SK-N-SH (cell line): ENCODE data around the gene SLC39A9. TPM values are rescaled to one million over a fixed set of nuclear protein-coding genes. Genes with fewer than 3 reads are reported as not detected.

ENCODE experiments used
- CTCF ChIA-PET: fragments of 300-600, 350-600 bp; formaldehyde crosslinking; extraction: SDS; loops from one replicate; lab custom pipeline; 2021; lab: Yijun Ruan, JAX
- POLR2A ChIA-PET: fragments of 350-600 bp; sonication (Branson Sonifier 250); formaldehyde crosslinking; extraction: SDS; loops from one replicate; lab custom pipeline; 2020; ENCODE audit warnings: antibody characterized with exemption, inconsistent platforms; lab: Yijun Ruan, JAX
- DNase-seq: peaks from one replicate; pipeline ENCODE4 v3.0.0; 2012
- H2AFZ ChIP-seq: fragments of 200-600 bp; sonication (generic); 2 replicates; pipeline ENCODE4 v1.8.1; 2016; ENCODE audit warnings: antibody characterized with exemption, mild to moderate bottlenecking, low read depth
- H3F3A ChIP-seq: fragments of 200-600 bp; sonication (generic); replicated peaks from 2 replicates; pipeline ENCODE3; 2016; ENCODE audit warnings: antibody characterized with exemption, mild to moderate bottlenecking; ENCODE audit not compliant: insufficient read depth
- H3K27ac ChIP-seq, 2 experiments: fragments of 200-500 bp in 1 of 2; fragments of 200-600 bp in 1 of 2; sonication (Bioruptor generic) in 1 of 2; sonication (generic), shearing (Covaris generic) in 1 of 2; 2 replicates each; pipeline versions ENCODE4 v1.5.1 to v1.6.1; 2014 to 2016; ENCODE audit warnings: low read depth in 2 of 2, inconsistent platforms in 1 of 2, low read length in 1 of 2, mild to moderate bottlenecking in 1 of 2, mixed read lengths in 1 of 2
- H3K27me3 ChIP-seq: fragments of 200-600 bp; sonication (generic), shearing (Covaris generic); 2 replicates; pipeline ENCODE4 v1.6.1; 2016; ENCODE audit warnings: mixed run types; ENCODE audit not compliant: insufficient read depth
- H3K36me3 ChIP-seq, 2 experiments: fragments of 200-500 bp in 1 of 2; fragments of 200-600 bp in 1 of 2; sonication (Bioruptor generic) in 1 of 2; sonication (generic) in 1 of 2; replicated peaks in 1 of 2; 2 replicates each; pipeline versions ENCODE3 to v1.5.1; 2014 to 2016; ENCODE audit warnings: low read length in 1 of 2, mild to moderate bottlenecking in 1 of 2; ENCODE audit not compliant: insufficient read depth in 2 of 2, control insufficient read depth in 1 of 2
- H3K4me1 ChIP-seq, 2 experiments: fragments of 200-500 bp in 1 of 2; fragments of 200-600 bp in 1 of 2; sonication (Bioruptor generic) in 1 of 2; sonication (generic), shearing (Covaris generic) in 1 of 2; 2 replicates each; pipeline versions ENCODE4 v1.5.1 to v1.6.1; 2014 to 2016; ENCODE audit warnings: low read depth in 1 of 2, low read length in 1 of 2, mixed run types in 1 of 2; ENCODE audit not compliant: insufficient read depth in 2 of 2, control insufficient read depth in 1 of 2
- H3K4me2 ChIP-seq: fragments of 200-600 bp; sonication (generic), shearing (Covaris generic); 2 replicates; pipeline ENCODE4 v1.6.1; 2017; ENCODE audit warnings: mixed run types
- H3K4me3 ChIP-seq, 2 experiments: fragments of 200-500 bp in 1 of 2; fragments of 200-600 bp in 1 of 2; sonication (Bioruptor generic) in 1 of 2; sonication (generic), shearing (Covaris generic) in 1 of 2; 2 replicates each; pipeline versions ENCODE4 v1.5.1 to v1.8.1; 2014 to 2016; ENCODE audit warnings: low read depth in 2 of 2, inconsistent platforms in 1 of 2, low read length in 1 of 2, mild to moderate bottlenecking in 1 of 2, mixed read lengths in 1 of 2, moderate library complexity in 1 of 2
- H3K79me2 ChIP-seq: fragments of 200-600 bp; sonication (generic); 2 replicates; pipeline ENCODE4 v1.8.1; 2017; ENCODE audit warnings: mild to moderate bottlenecking; ENCODE audit not compliant: insufficient read depth
- H3K9ac ChIP-seq: fragments of 200-600 bp; sonication (generic); 2 replicates; pipeline ENCODE4 v1.6.1; 2017; ENCODE audit warnings: mixed run types
- H3K9me2 ChIP-seq: fragments of 200-600 bp; sonication (generic); 2 replicates; pipeline ENCODE4 v1.6.1; 2017; ENCODE audit warnings: mixed run types
- H3K9me3 ChIP-seq: fragments of 200-600 bp; sonication (generic); 2 replicates; pipeline ENCODE4 v1.6.1; 2017; ENCODE audit warnings: mixed run types, mild to moderate bottlenecking, moderate library complexity
- H4K20me1 ChIP-seq: fragments of 200-600 bp; sonication (generic); 2 replicates; pipeline ENCODE4 v1.6.1; 2017; ENCODE audit warnings: mild to moderate bottlenecking, mixed run types; ENCODE audit not compliant: insufficient read depth
- CHD2 ChIP-seq: fragments of 150-350 bp; IDR thresholded peaks from 2 replicates; pipeline ENCODE4 v1.6.1; 2018; ENCODE audit warnings: low read length; ENCODE audit not compliant: partially characterized antibody
- FOSL2 ChIP-seq: IDR thresholded peaks from 2 replicates; pipeline ENCODE4 v1.4.0; 2012; ENCODE audit warnings: low read depth, mild to moderate bottlenecking, moderate library complexity, borderline replicate concordance
- FOXJ3 ChIP-seq: sonication (generic); formaldehyde crosslinking; IDR thresholded peaks from 2 replicates; pipeline ENCODE4 v1.5.1; 2020; ENCODE audit warnings: mild to moderate bottlenecking, missing genetic modification reagents
- GABPA ChIP-seq: IDR thresholded peaks from 2 replicates; pipeline ENCODE4 v1.4.0; 2012; ENCODE audit warnings: low read depth, mild to moderate bottlenecking
- GATA2 ChIP-seq: sonication (generic); formaldehyde crosslinking; IDR thresholded peaks from 2 replicates; pipeline ENCODE4 v1.5.0; 2020; ENCODE audit warnings: mild to moderate bottlenecking, missing genetic modification reagents
- MEF2A ChIP-seq: IDR thresholded peaks from 2 replicates; pipeline ENCODE4 v1.4.0; 2012; ENCODE audit warnings: low read depth, borderline replicate concordance
- MXI1 ChIP-seq: IDR thresholded peaks from 2 replicates; pipeline ENCODE4 v1.6.1; 2012; ENCODE audit warnings: mild to moderate bottlenecking, low read depth, low read length, improper control_type of control experiment
- NFIC ChIP-seq: IDR thresholded peaks from 2 replicates; pipeline ENCODE4 v1.4.0; 2012; ENCODE audit warnings: borderline replicate concordance
- POLR2AphosphoS5 ChIP-seq: IDR thresholded peaks from 2 replicates; pipeline ENCODE4 v1.6.1; 2012; ENCODE audit warnings: low read depth, low read length
- RAD21 ChIP-seq: IDR thresholded peaks from 2 replicates; pipeline ENCODE4 v1.6.1; 2012; ENCODE audit warnings: mild to moderate bottlenecking, low read length
- RCOR1 ChIP-seq: fragments of 150-350 bp; IDR thresholded peaks from 2 replicates; pipeline ENCODE4 v1.6.1; 2017; ENCODE audit warnings: antibody characterized with exemption, low read length
- RFX5 ChIP-seq: IDR thresholded peaks from 2 replicates; pipeline ENCODE4 v1.6.1; 2012; ENCODE audit warnings: mild to moderate bottlenecking, improper control_type of control experiment, low read length
- RXRA ChIP-seq: IDR thresholded peaks from 2 replicates; pipeline ENCODE4 v1.4.0; 2012; ENCODE audit warnings: low read depth, mild to moderate bottlenecking, borderline replicate concordance
- SIN3A ChIP-seq: IDR thresholded peaks from 2 replicates; pipeline ENCODE4 v1.6.1; 2012; ENCODE audit warnings: low read depth, mild to moderate bottlenecking, low read length, moderate library complexity, borderline replicate concordance
- SMC3 ChIP-seq: IDR thresholded peaks from 2 replicates; pipeline ENCODE4 v1.6.1; 2012; ENCODE audit warnings: low read depth, low read length, improper control_type of control experiment
- TAF1 ChIP-seq: IDR thresholded peaks from 2 replicates; pipeline ENCODE4 v1.6.1; 2012; ENCODE audit warnings: low read depth, mild to moderate bottlenecking, low read length, moderate library complexity, borderline replicate concordance
- TCF12 ChIP-seq: IDR thresholded peaks from 2 replicates; pipeline ENCODE4 v1.4.0; 2012
- TEAD4 ChIP-seq: IDR thresholded peaks from 2 replicates; pipeline ENCODE4 v1.4.0; 2012; ENCODE audit warnings: mild to moderate bottlenecking, borderline replicate concordance; ENCODE audit not compliant: insufficient read depth
- WGBS: methylation state at CpG from one replicate; pipeline ENCODE4 v1.1.6; 2017; ENCODE audit warnings: low lambda C conversion rate; 5-methylcytosine and 5-hydroxymethylcytosine counted together
- polyA plus RNA-seq, 3 experiments: library from polyadenylated mRNA; depleted of rRNA; stranded (reverse); fragments of >200 nt; gene quantifications; 2 replicates each; pipeline ENCODE4 v1.2.3, GENCODE V29; 2012
- TF ChIP-seq, protein P1 (sequence below): IDR thresholded peaks from 2 replicates; pipeline ENCODE4 v1.4.0; 2012; ENCODE audit warnings: low read depth, borderline replicate concordance
- TF ChIP-seq, protein P2 (sequence below): IDR thresholded peaks from 2 replicates; pipeline ENCODE4 v1.4.0; 2012; ENCODE audit warnings: low read depth, borderline replicate concordance
- TF ChIP-seq, protein P3 (sequence below): fragments of 200-600 bp; sonication (generic); IDR thresholded peaks from 2 replicates; pipeline ENCODE4 v1.6.1; 2017; ENCODE audit warnings: antibody characterized with exemption, mild to moderate bottlenecking, moderate library complexity
- TF ChIP-seq, protein P4 (sequence below): fragments of 150-350 bp; IDR thresholded peaks from 2 replicates; pipeline ENCODE4 v1.6.1; 2017; ENCODE audit warnings: antibody characterized with exemption, low read length, low read depth, borderline replicate concordance

The SLC39A9 gene
- polyA plus RNA-seq, 1 of the 3 experiments (the other 2 are of a cell fraction): 39.8 TPM

DNA sequence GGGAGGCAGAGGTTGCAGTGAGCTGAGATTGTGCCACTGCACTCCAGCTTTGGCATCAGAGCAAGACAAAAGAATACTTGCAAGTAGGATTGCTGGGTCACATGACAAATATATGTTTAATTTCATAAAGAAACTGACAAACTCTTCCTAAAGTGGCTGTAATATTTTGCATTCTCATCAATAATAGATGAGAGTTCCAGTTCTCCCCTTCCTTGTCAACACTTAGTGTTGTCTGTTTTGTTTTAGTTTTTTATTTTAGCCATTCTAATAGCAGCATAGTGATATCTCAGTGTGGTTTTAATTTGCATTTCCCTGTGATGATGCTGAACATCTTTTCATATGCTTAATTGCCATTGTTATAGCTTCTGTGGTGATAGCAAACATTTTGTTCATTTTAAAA lies 31.2 kb downstream of the SLC39A9 start:
- no peaks in the 10 kb centered on the region for H3K9me2 ChIP-seq
- TF ChIP-seq SIN3A (no peak), CHD2 (no peak), FOSL2 (no peak), MEF2A (no peak), FOXJ3 (CRISPR knock-in tag) (no peak), GABPA (no peak), RXRA (no peak), RCOR1 (no peak), MXI1 (no peak)
- TF ChIP-seq, protein P1, sequence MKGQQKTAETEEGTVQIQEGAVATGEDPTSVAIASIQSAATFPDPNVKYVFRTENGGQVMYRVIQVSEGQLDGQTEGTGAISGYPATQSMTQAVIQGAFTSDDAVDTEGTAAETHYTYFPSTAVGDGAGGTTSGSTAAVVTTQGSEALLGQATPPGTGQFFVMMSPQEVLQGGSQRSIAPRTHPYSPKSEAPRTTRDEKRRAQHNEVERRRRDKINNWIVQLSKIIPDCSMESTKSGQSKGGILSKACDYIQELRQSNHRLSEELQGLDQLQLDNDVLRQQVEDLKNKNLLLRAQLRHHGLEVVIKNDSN: no peak
- TF ChIP-seq, all 33 proteins: peak for 0
- H3K4me3 ChIP-seq: no peak overlapping the region
- H3K4me2 ChIP-seq: no peak overlapping the region
- no peaks in the 10 kb centered on the region for H3K27me3 ChIP-seq
- no peak overlapping the region for H2AFZ ChIP-seq
- H3K9ac ChIP-seq: no peak overlapping the region
- H3K4me1 ChIP-seq: no peaks in the 10 kb centered on the region
- CTCF ChIA-PET: no interaction called here
- DNase-seq: no peak
- H4K20me1 ChIP-seq: no peaks in the 10 kb centered on the region
- H3K36me3 ChIP-seq: peaks cover 19 to 51% of the 10 kb centered on the region in 2 experiments
- POLR2A ChIA-PET: no interaction called here
- H3K79me2 ChIP-seq: peaks cover 41% of the 10 kb centered on the region
- no peaks in the 10 kb centered on the region for H3K9me3 ChIP-seq
- no peak overlapping the region for H3K27ac ChIP-seq
- H3F3A ChIP-seq: peaks cover 4% of the 10 kb centered on the region

DNA sequence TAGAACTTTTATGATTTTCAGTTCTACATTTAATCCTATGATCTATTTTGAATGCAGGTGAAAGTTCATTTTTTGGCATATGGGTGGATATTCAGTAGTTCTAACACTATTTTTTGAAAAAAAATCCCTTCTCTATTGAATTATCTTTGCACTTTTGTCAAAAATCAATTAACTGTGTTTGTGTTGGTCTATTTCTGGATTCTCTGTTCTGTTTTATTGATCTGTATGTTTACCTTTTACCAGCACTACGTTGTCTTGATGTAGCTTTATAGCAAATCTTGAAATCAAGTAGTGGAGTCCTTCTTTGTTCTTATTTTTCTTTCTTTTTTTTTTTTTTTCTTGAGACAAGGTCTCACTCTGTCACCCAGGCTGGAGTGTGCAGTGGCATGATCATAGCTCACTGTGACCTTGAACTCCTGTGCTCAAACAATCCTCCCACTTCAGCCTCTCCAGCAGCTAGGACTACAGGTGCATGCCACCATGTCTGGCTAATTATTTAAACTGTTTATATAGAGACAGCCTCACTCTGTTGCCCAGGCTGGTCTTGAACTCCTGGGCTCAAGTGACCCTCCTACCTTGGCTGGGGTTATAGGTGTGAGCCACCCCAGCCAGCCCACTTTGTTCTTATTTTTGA lies 31.9 kb downstream of the SLC39A9 start:
- H3K4me1 ChIP-seq: no peaks in the 10 kb centered on the region
- no peaks in the 10 kb centered on the region for H3K9me2 ChIP-seq
- no peaks in the 10 kb centered on the region for H3K27me3 ChIP-seq
- no peaks in the 10 kb centered on the region for H3F3A ChIP-seq
- H2AFZ ChIP-seq: no peak overlapping the region
- H3K9ac ChIP-seq: no peak overlapping the region
- ChIA-PET POLR2A (no interaction called here), CTCF (interaction anchor here (1.6 kb wide), 1 partner anchor 30 kb away, joined by 4 read pairs; no protein-coding TSS in a partner anchor)
- 95% methylated on average over 1 of the region's 1 CpG for WGBS
- H3K4me3 ChIP-seq: no peak overlapping the region
- H4K20me1 ChIP-seq: no peaks in the 10 kb centered on the region; the same call in 1 of the 2 replicates
- peaks cover 11 to 44% of the 10 kb centered on the region in 2 experiments for H3K36me3 ChIP-seq
- DNase-seq: no peak
- no peak overlapping the region for H3K27ac ChIP-seq
- H3K4me2 ChIP-seq: no peak overlapping the region
- peaks cover 49% of the 10 kb centered on the region for H3K79me2 ChIP-seq
- no peaks in the 10 kb centered on the region for H3K9me3 ChIP-seq
- no peak for TF ChIP-seq RFX5
- no peak for TF ChIP-seq NFIC
- TF ChIP-seq, protein P2, sequence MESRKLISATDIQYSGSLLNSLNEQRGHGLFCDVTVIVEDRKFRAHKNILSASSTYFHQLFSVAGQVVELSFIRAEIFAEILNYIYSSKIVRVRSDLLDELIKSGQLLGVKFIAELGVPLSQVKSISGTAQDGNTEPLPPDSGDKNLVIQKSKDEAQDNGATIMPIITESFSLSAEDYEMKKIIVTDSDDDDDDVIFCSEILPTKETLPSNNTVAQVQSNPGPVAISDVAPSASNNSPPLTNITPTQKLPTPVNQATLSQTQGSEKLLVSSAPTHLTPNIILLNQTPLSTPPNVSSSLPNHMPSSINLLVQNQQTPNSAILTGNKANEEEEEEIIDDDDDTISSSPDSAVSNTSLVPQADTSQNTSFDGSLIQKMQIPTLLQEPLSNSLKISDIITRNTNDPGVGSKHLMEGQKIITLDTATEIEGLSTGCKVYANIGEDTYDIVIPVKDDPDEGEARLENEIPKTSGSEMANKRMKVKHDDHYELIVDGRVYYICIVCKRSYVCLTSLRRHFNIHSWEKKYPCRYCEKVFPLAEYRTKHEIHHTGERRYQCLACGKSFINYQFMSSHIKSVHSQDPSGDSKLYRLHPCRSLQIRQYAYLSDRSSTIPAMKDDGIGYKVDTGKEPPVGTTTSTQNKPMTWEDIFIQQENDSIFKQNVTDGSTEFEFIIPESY: no peak
- no peak for TF ChIP-seq TEAD4
- no peak for TF ChIP-seq SMC3
- TF ChIP-seq, protein P3, sequence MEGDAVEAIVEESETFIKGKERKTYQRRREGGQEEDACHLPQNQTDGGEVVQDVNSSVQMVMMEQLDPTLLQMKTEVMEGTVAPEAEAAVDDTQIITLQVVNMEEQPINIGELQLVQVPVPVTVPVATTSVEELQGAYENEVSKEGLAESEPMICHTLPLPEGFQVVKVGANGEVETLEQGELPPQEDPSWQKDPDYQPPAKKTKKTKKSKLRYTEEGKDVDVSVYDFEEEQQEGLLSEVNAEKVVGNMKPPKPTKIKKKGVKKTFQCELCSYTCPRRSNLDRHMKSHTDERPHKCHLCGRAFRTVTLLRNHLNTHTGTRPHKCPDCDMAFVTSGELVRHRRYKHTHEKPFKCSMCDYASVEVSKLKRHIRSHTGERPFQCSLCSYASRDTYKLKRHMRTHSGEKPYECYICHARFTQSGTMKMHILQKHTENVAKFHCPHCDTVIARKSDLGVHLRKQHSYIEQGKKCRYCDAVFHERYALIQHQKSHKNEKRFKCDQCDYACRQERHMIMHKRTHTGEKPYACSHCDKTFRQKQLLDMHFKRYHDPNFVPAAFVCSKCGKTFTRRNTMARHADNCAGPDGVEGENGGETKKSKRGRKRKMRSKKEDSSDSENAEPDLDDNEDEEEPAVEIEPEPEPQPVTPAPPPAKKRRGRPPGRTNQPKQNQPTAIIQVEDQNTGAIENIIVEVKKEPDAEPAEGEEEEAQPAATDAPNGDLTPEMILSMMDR: no peak
- TF ChIP-seq GABPA: no peak
- no peak for TF ChIP-seq TCF12
- no peak for TF ChIP-seq GATA2 (CRISPR knock-in tag)
- TF ChIP-seq MEF2A: no peak
- TF ChIP-seq RXRA: no peak
- TF ChIP-seq, protein P4, sequence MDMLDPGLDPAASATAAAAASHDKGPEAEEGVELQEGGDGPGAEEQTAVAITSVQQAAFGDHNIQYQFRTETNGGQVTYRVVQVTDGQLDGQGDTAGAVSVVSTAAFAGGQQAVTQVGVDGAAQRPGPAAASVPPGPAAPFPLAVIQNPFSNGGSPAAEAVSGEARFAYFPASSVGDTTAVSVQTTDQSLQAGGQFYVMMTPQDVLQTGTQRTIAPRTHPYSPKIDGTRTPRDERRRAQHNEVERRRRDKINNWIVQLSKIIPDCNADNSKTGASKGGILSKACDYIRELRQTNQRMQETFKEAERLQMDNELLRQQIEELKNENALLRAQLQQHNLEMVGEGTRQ: no peak
- no peak for TF ChIP-seq SIN3A
- no peak for TF ChIP-seq POLR2AphosphoS5
- TF ChIP-seq RAD21: no peak
- TF ChIP-seq TAF1: no peak
- TF ChIP-seq FOSL2: no peak
